GM03348 (cell line): ENCODE results near the gene TLL2.

Experiments used
- DNase-seq: peaks from one replicate; pipeline ENCODE4 v3.0.0; 2012; ENCODE audit warnings: low spot score

The TLL2 gene

GRCh38 chr10:96420228-96421009 is 93.3 kb downstream of the TLL2 start:
- DNase-seq: no peak

- DNase-seq: no peak
Measured at GRCh38 chr10:96419351-96419750, 94.4 kb downstream of the TLL2 start.

- DNase-seq: no peak
Measured at GRCh38 chr10:96418582-96418981, 95.1 kb downstream of the TLL2 start.

- no peak for DNase-seq
Measured at GRCh38 chr10:96417441-96417840, 96.3 kb downstream of the TLL2 start.

- no peak for DNase-seq
Measured at GRCh38 chr10:96416643-96417042, 97.1 kb downstream of the TLL2 start.

GRCh38 chr10:96415891-96416554 is 97.7 kb downstream of the TLL2 start:
- no peak for DNase-seq

GRCh38 chr10:96415150-96415890 is 98.4 kb downstream of the TLL2 start:
- no peak for DNase-seq

- no peak for DNase-seq
Measured at GRCh38 chr10:96414303-96414702, 99.4 kb downstream of the TLL2 start.

- DNase-seq: no peak
Measured at GRCh38 chr10:96413151-96413787, 100.5 kb downstream of the TLL2 start.

GRCh38 chr10:96411716-96412320 is 101.9 kb downstream of the TLL2 start:
- DNase-seq: no peak

- no peak for DNase-seq
Measured at GRCh38 chr10:96410296-96410695, 103.4 kb downstream of the TLL2 start.

GRCh38 chr10:96408201-96408600 is 105.5 kb downstream of the TLL2 start:
- no peak for DNase-seq

GRCh38 chr10:96407560-96408069 is 106.1 kb downstream of the TLL2 start:
- no peak for DNase-seq

GRCh38 chr10:96406091-96406490 is 107.6 kb downstream of the TLL2 start:
- DNase-seq: no peak

GRCh38 chr10:96402417-96403305 is 111.1 kb downstream of the TLL2 start:
- DNase-seq: no peak

- no peak for DNase-seq
Measured at GRCh38 chr10:96401036-96401435, 112.7 kb downstream of the TLL2 start.

GRCh38 chr10:96400465-96400864 is 113.3 kb downstream of the TLL2 start:
- no peak for DNase-seq

- no peak for DNase-seq
Measured at GRCh38 chr10:96397902-96398301, 115.8 kb downstream of the TLL2 start.

- peak; percentile 90 for DNase-seq
Measured at GRCh38 chr10:96395931-96396877, 117.5 kb downstream of the TLL2 start.

- DNase-seq: no peak
Measured at GRCh38 chr10:96390460-96390864, 123.3 kb downstream of the TLL2 start.
